Spleen (tissue), 7 donors: ENCODE measurements around the gene RABGGTB.
"Not testable (repeated sequence)": the region's sequence is repeated elsewhere in the genome, so short reads cannot be mapped to it uniquely, and the experiment has no call there.

Experiments used
- POLR2AphosphoS5 ChIP-seq, 3 donors: sonication (generic); formaldehyde crosslinking; IDR thresholded peaks; one replicate each; pipeline ENCODE4 v1.5.1; 2017; ENCODE audit warnings: antibody characterized with exemption in 3 of 3
- TF ChIP-seq, protein P1 (sequence below), 11 experiments: fragments of 200-600 bp in 7 of 11; fragments of 450-650 bp in 4 of 11; sonication (generic) in 4 of 11; IDR thresholded peaks in 8 of 11; conservative IDR thresholded peaks in 3 of 11; 1 replicate in 7 of 11; 2 replicates in 4 of 11; pipeline versions ENCODE4 v1.4.0 to v1.8.0; 2016 to 2021; ENCODE audit warnings: antibody characterized with exemption in 11 of 11, inconsistent platforms in 4 of 11, mild to moderate bottlenecking in 1 of 11
- donor health status: DM: no; HTN: no; CAD: no; lungs with moderate emphysema.
- donor health status: DM: no; HTN: no; CAD: no.
- donor health status: DM: no; HTN: no; CAD: no.

DNA sequence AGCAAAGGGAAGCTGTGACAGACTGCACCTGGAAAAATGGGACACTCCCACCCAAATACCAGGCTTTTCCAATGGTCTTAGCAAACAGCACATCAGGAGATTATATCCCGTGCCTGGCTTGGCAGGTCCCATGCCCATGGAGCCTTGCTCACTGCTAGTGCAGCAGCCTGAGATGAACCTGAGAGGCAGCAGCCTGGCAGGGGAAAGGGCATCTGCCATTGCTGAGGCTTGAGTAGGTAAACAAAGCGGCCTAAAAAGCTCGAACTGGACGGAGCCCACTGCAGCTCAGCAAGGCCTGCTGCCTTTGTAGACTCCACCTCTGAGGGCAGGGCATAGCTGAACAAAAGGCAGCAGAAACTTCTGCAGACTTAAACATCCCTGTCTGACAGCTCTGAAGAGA lies 8.2 kb upstream of the RABGGTB start:
- TF ChIP-seq, protein P1, sequence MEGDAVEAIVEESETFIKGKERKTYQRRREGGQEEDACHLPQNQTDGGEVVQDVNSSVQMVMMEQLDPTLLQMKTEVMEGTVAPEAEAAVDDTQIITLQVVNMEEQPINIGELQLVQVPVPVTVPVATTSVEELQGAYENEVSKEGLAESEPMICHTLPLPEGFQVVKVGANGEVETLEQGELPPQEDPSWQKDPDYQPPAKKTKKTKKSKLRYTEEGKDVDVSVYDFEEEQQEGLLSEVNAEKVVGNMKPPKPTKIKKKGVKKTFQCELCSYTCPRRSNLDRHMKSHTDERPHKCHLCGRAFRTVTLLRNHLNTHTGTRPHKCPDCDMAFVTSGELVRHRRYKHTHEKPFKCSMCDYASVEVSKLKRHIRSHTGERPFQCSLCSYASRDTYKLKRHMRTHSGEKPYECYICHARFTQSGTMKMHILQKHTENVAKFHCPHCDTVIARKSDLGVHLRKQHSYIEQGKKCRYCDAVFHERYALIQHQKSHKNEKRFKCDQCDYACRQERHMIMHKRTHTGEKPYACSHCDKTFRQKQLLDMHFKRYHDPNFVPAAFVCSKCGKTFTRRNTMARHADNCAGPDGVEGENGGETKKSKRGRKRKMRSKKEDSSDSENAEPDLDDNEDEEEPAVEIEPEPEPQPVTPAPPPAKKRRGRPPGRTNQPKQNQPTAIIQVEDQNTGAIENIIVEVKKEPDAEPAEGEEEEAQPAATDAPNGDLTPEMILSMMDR (IDR thresholded peaks at IDR 0.05 in 8 of 11, conservative IDR thresholded peaks at IDR 0.05 in 3 of 11): not testable (repeated sequence)
- not testable (repeated sequence) for TF ChIP-seq POLR2AphosphoS5 (IDR thresholded peaks at IDR 0.05)
